ENCODE measurements around the gene ZBTB34. TPM values are rescaled to one million over a fixed set of nuclear protein-coding genes. Genes with fewer than 3 reads are reported as not detected.

ZBTB34 gene
- polyA plus RNA-seq, 2 of the 4 experiments (the other 2 are of a cell fraction): 4.1 to 6.4 TPM

DNA sequence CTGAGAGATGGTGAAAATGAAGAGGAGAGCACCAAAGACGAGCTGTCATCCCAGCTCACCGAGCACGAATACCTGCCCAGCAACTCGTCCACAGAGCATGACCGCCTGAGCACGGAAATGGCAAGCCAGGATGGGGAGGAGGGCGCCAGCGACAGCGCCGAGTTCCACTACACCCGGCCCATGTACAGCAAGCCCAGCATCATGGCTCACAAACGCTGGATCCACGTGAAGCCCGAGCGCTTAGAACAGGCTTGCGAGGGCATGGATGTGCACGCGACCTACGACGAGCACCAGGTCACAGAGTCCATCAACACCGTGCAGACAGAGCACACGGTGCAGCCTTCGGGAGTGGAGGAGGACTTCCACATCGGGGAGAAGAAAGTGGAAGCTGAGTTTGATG is 27.4 kb upstream of the ZBTB34 start:
- POLR2A ChIA-PET: no interaction called here
- CTCF ChIA-PET: interaction anchor here (1.0 to 2.7 kb wide), 3 partner anchors 26 to 130 kb away, joined by 3 to 11 read pairs (median 3); no protein-coding TSS in a partner anchor
- WGBS (ENCODE audit: missing lambda C conversion rate): 94% methylated on average over 24 of the region's 24 CpGs
- ATAC-seq (no peak), DNase-seq (ENCODE audit: low read depth in 1 of 2, low spot score in 1 of 2) (no peak), FAIRE-seq (no peak)
- H3K4me2 ChIP-seq: no peak overlapping the region
- no peak overlapping the region for H3K27ac ChIP-seq
- H3K4me1 ChIP-seq: no peaks in the 10 kb centered on the region
- H3K4me3 ChIP-seq: no peak overlapping the region
- no peaks in the 10 kb centered on the region for H3K9me3 ChIP-seq
- TF ChIP-seq, protein P1, sequence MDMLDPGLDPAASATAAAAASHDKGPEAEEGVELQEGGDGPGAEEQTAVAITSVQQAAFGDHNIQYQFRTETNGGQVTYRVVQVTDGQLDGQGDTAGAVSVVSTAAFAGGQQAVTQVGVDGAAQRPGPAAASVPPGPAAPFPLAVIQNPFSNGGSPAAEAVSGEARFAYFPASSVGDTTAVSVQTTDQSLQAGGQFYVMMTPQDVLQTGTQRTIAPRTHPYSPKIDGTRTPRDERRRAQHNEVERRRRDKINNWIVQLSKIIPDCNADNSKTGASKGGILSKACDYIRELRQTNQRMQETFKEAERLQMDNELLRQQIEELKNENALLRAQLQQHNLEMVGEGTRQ (IDR thresholded peaks at IDR 0.05): no peak
- TF ChIP-seq MAFK (IDR thresholded peaks at IDR 0.05; ENCODE audit: partially characterized antibody): no peak
- no peak for TF ChIP-seq CBX8 (IDR thresholded peaks at IDR 0.05)
- no peak for TF ChIP-seq HOXB5 (CRISPR knock-in tag; IDR thresholded peaks at IDR 0.05)
- no peak for TF ChIP-seq RNF2 (IDR thresholded peaks at IDR 0.05; ENCODE audit: borderline replicate concordance, low read depth)
- no peak for TF ChIP-seq EHMT2 (IDR thresholded peaks at IDR 0.05; ENCODE audit: low read depth)
- TF ChIP-seq RAD21 (conservative IDR thresholded peaks at IDR 0.05 in 1 of 2, IDR thresholded peaks at IDR 0.05 in 1 of 2): no peak
- TF ChIP-seq ZFP36 (IDR thresholded peaks at IDR 0.05; ENCODE audit: borderline replicate concordance, partially characterized antibody): no peak
- TF ChIP-seq NFE2L2 (conservative IDR thresholded peaks at IDR 0.05; ENCODE audit: low read length): no peak
- TF ChIP-seq TP53 (CRISPR knock-in tag; IDR thresholded peaks at IDR 0.05): no peak

DNA sequence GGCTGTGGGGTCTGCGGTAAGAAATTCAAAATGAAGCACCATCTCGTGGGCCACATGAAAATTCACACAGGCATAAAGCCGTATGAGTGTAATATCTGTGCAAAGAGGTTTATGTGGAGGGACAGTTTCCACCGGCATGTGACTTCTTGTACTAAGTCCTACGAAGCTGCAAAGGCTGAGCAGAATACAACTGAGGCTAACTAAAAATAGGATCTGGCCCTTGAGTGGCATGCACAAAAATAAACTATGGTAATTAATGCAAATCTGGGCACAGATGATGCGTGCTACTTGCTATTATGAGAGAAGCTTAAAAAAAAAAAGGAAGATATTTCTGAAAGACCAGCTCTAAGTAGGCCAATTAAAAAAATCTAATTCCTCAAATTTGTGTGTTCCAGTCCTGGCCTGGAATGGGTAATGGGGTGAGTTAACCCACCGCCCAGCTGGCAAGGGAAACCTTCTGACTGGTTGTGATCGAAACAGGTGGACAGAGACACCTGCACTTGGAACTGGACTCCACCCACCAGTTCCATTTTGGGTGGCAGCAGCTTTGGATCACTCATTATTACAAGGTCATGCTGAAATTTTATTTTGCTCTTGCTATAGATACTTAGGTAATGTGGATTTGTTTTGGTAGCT is 26.6 kb upstream of the ZBTB34 start:
- 86% methylated on average over 8 of the region's 8 CpGs for WGBS (ENCODE audit: missing lambda C conversion rate)
- TF ChIP-seq, protein P2, sequence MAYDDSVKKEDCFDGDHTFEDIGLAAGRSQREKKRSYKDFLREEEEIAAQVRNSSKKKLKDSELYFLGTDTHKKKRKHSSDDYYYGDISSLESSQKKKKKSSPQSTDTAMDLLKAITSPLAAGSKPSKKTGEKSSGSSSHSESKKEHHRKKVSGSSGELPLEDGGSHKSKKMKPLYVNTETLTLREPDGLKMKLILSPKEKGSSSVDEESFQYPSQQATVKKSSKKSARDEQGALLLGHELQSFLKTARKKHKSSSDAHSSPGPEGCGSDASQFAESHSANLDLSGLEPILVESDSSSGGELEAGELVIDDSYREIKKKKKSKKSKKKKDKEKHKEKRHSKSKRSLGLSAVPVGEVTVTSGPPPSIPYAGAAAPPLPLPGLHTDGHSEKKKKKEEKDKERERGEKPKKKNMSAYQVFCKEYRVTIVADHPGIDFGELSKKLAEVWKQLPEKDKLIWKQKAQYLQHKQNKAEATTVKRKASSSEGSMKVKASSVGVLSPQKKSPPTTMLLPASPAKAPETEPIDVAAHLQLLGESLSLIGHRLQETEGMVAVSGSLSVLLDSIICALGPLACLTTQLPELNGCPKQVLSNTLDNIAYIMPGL (CRISPR knock-in tag; IDR thresholded peaks at IDR 0.05; ENCODE audit: borderline replicate concordance): no peak
- no peak for TF ChIP-seq CEBPB (IDR thresholded peaks at IDR 0.05)
- TF ChIP-seq KDM5A (IDR thresholded peaks at IDR 0.05): no peak
- TF ChIP-seq, protein P3, sequence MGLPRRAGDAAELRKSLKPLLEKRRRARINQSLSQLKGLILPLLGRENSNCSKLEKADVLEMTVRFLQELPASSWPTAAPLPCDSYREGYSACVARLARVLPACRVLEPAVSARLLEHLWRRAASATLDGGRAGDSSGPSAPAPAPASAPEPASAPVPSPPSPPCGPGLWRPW (IDR thresholded peaks at IDR 0.05): no peak
- no peak for TF ChIP-seq TFCP2L1 (CRISPR knock-in tag; IDR thresholded peaks at IDR 0.05)
- no peak for TF ChIP-seq NR3C1 (IDR thresholded peaks at IDR 0.05)
- no peak overlapping the region for H3K27ac ChIP-seq
- H3K9me3 ChIP-seq: no peaks in the 10 kb centered on the region
- ATAC-seq (no peak), FAIRE-seq (no peak), DNase-seq (ENCODE audit: low read depth in 1 of 2, low spot score in 1 of 2) (no peak)
- no peak overlapping the region for H3K4me3 ChIP-seq
- H3K4me1 ChIP-seq: no peaks in the 10 kb centered on the region
- ChIA-PET POLR2A (interaction anchor here (1.0 kb wide), 1 partner anchor 19 kb away, joined by 3 read pairs; no protein-coding TSS in a partner anchor), CTCF (interaction anchor here (0.6 to 2.7 kb wide), 6 partner anchors 25 to 333 kb away, joined by 3 to 11 read pairs (median 3); no protein-coding TSS in a partner anchor)
- H3K4me2 ChIP-seq: no peak overlapping the region

DNA sequence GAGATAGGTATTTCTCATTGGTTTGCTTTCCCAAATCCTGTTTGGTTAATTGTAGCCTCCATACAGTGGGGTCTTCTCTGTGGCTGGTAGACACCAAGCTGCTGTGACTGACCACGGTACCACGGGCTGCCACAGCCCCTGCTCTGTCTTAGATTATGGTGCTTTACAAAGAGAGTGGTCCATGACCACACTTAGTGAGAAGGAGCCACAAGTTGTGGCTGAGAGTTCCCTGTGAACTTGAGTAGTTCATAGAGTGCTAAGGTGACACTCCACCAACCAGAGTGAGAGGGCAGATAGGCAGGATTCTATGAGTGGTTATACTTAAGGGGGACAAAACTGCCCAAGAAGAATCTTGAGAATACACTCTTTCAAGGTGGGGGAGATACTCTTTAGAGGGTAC is 25.8 kb upstream of the ZBTB34 start:
- ChIA-PET POLR2A (interaction anchor here (1.0 kb wide), 1 partner anchor 20 kb away, joined by 3 read pairs; no protein-coding TSS in a partner anchor), CTCF (interaction anchor here (0.6 to 1.8 kb wide), 5 partner anchors 9 to 144 kb away, joined by 3 to 4 read pairs (median 3); no protein-coding TSS in a partner anchor)
- no peak overlapping the region for H3K27ac ChIP-seq
- H3K4me2 ChIP-seq: no peak overlapping the region
- no peaks in the 10 kb centered on the region for H3K9me3 ChIP-seq
- H3K4me3 ChIP-seq: no peak overlapping the region
- no peak for DNase-seq (ENCODE audit: low read depth in 1 of 2, low spot score in 1 of 2)
- FAIRE-seq: no peak
- ATAC-seq: no peak
- TF ChIP-seq RCOR1 (IDR thresholded peaks at IDR 0.05; ENCODE audit: low read depth, low read length) (no peak), MAFK (IDR thresholded peaks at IDR 0.05; ENCODE audit: partially characterized antibody) (no peak), TFCP2L1 (CRISPR knock-in tag; IDR thresholded peaks at IDR 0.05) (no peak), HOXA7 (CRISPR knock-in tag; IDR thresholded peaks at IDR 0.05) (no peak), HOXB13 (CRISPR knock-in tag; IDR thresholded peaks at IDR 0.05; ENCODE audit: low read depth) (no peak), RFX5 (IDR thresholded peaks at IDR 0.05) (no peak), CEBPB (IDR thresholded peaks at IDR 0.05) (no peak), POLR2AphosphoS2 (conservative IDR thresholded peaks at IDR 0.05; ENCODE audit: low read length) (no peak), EHF (CRISPR knock-in tag; IDR thresholded peaks at IDR 0.05) (no peak), EP300 (IDR thresholded peaks at IDR 0.05) (no peak)
- TF ChIP-seq, protein P2 (CRISPR knock-in tag; IDR thresholded peaks at IDR 0.05; ENCODE audit: borderline replicate concordance): no peak
- 96% methylated on average over 2 of the region's 2 CpGs for WGBS (ENCODE audit: missing lambda C conversion rate)
- H3K4me1 ChIP-seq: no peaks in the 10 kb centered on the region
